ENCODE data around the gene BCKDHA.
"Not testable (repeated sequence)": the region's sequence is repeated elsewhere in the genome, so short reads cannot be mapped to it uniquely, and the experiment has no call there.

The BCKDHA gene

DNA sequence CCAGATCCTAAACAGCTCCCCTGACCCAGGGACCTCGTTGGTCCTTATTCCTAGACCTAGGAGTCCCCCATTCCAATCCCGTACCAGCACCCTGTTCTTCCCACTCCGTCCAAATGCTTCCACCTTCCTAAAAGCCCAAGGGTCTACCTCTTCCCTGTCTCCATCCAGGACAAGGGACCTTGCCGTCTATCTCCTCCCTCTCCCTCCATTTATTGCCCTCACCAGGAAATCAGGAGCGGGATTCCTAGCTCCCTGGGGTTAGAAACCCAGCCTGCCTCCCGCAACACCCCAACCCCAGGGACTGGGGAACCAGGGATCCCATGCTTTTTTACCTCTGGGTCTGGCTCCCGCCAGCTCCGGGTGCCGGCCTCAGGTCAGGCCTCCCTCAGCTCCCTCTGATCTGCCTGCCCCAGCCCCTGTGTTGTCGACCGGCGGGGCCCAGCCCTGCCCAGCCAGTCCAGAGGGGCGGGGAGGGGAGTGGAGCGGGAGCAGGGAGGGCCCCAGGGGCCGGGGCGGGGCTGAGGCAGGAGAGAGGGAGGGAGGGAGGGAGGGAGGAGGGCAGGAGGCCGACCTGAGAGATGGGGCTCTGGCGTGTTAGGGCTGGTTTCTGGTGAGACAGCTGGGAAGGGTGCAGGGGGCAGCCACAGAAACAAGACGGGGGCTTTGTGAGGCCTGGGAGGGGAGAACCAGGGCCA is 29.5 kb downstream of the BCKDHA start, which contains the start of gene B3GNT8:
B3GNT8 (minus strand) TSS at position 423 of the 695 bp plus-strand sequence. CDS start 596 bp downstream, outside the sequence.
- peak; percentile 61 to 66 for DNase-seq

DNA sequence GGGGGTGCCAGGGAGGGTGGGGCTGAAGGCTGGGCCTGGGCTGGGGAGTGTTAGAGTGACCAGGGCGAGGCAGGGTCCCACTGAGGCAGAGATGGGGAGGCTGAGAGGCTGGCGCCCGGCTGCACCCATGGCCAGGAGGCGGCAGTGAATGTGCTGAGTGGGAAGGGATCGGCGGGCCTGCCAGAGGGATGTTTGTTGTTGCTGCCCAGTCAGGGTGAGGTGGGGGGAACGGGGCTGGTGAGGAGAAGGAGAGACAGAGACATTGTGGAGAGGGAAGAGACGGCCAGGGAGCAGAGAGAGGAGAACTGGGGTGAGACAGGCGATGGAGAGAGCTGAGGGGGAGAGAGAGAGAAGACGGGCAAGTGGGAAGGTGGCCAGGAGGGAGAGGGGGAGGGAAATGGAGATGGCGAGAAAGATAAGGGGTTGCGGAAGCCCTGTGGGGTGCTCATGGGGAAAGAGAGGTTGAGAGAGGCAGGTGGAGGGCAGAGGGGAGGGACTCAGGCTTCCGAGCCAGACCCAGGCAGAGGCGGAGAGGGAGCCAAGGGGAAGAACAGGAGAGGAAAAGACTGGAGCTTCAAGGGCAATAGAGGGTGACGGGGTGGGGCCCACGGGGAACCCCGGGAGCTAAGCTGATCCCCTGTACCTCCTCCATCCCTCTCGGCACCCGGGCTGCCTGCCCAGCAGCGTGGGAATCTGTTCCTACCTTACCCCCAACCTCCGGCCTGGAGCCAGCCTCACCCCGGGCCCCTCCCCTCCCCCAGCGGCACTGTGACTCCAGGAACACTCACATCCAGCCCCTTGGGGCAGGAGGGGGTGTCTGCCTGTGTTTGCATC is 30.2 kb downstream of the BCKDHA start:
- peak; percentile 47 to 55 for DNase-seq

DNA sequence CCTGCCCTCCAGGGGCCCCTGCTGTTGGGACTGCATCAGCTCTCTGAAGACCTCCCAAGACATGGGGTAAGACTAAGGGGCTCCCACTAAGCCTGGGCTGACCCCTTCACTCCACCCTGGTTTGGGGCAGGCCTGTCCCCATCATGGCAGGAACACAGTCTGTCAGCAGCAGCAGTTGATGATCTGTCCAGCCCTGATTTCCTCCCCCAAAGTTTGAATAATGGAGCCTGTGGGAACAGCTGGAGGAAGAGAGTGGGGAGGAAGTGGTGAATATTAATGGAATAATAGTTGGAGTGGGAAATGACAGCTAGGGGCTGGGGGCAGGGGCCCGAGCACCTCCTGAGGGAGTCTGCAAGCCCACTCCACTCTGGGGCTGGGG is 30.9 kb downstream of the BCKDHA start:
- DNase-seq = no peak

DNA sequence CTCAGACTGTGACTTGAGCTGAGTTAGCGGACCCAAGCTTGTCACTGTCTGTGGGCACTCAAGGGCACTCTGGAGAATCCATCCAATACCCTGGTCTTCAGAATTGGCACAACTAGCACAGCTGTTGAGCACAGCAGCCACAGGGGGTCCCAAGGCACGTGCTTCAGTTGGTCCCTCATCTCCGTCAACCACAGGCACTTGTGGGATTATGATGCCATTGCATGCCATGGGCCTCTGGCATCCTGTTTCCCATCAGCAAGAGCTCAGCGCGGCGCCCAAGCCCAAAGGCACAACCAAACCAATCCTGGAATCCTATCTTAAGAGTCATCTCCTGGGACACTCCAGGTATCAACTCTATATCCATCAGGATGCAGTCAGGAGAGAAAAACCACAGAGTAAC is 33.3 kb downstream of the BCKDHA start:
- no peak for DNase-seq

DNA sequence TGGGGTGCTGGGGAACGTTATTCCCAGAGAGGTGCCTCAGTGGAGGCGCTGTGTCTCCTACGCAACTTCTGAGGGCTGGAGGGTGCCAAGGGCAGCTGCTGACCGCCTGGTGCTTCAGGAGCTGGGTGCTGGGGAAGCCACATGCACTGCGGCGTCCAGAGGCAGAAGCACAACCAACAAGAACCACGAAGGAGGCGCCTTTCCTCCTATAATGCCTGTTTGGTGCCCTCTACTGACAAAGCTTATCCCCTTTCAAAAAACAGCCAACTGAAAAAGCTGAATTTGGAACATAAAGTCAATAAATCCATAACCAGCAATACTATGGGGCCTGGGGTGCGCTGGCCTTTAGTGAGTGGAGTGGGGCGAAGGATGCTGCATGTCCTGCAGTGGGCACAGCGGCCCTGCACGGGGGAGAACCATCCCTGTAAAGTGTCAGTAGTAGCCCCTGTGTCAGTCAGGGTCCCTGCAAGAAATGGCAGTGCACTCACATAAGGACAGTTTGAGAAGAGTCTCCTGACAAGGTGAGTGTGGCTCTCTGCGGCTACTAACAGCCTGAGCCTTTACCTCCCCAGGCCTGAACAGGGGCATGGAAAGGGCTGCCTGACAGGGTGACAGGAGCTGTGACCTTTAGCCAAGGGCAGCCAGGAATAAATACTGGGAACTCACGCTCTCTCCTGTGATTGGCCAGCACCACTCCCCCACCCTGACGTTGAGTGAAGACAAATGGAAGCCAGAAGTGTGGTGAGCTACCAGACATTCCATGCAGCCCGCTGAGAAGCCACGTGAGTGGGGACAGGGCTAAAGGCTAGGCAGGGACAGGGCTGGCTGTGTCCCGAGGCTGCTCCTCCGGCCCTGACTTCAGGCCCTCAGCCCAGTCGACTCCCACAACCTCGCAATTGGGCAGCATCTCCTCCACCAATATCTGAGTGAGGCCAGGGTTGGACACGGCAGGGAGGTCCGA is 34.1 kb downstream of the BCKDHA start:
- no peak for DNase-seq

DNA sequence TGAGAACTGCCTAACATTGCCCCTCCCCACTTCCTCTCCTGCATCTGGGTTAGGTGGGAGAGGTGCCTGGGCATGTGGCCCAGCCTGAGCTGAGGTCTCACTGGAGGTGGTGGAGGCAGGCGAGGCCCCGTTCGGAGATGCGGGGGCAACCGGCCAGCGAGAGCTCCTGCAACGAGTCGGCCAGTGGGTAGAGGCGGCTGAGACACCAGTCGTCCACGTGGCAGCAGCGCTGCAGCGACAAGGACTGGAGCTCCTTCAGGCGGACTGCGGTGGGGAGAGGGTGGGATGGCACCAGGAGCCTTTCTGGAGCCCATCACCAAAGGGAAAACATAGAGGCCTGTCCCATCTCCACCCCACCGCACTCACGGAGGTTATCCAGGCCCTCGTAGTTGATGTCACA is 35.6 kb downstream of the BCKDHA start:
- DNase-seq = no peak

DNA sequence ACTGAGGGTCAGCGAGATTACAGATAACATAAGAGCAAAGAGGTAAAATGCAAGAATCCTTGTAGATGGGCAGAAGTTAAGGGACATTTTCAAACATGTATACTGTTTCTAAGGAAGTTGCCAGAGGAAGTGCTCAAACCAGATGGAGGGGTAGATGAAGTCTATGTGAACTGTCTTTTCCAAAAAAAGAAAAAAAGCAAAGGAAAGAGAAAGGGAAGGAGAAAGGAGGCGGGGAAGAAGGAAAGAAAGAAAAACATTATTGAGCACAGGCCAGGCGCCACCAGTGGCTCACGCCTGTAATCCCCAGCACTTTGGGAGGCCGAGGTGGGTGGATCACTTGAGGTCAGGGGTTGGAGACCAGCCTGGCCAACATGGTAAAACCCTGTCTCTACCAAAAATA is 36.8 kb downstream of the BCKDHA start:
- DNase-seq = no peak

DNA sequence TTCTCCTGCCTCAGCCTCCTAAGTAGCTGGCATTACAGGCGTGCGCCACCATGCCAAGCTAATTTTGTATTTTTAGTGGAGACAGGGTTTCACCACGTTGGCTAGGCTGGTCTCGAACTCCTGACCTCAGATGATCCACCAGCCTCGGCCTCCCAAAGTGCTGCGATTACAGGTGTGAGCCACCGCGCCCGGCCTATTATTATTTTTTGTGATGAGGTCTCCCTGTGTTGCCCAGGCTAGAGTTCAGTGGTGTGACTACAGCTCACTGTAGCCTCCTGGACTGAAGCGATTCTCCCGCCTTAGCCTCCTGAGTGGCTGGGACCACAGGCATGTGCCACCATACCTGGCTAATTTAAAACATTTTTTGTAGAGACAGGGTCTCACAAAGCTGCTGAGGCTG is 37.8 kb downstream of the BCKDHA start:
- DNase-seq = not testable (repeated sequence)

DNA sequence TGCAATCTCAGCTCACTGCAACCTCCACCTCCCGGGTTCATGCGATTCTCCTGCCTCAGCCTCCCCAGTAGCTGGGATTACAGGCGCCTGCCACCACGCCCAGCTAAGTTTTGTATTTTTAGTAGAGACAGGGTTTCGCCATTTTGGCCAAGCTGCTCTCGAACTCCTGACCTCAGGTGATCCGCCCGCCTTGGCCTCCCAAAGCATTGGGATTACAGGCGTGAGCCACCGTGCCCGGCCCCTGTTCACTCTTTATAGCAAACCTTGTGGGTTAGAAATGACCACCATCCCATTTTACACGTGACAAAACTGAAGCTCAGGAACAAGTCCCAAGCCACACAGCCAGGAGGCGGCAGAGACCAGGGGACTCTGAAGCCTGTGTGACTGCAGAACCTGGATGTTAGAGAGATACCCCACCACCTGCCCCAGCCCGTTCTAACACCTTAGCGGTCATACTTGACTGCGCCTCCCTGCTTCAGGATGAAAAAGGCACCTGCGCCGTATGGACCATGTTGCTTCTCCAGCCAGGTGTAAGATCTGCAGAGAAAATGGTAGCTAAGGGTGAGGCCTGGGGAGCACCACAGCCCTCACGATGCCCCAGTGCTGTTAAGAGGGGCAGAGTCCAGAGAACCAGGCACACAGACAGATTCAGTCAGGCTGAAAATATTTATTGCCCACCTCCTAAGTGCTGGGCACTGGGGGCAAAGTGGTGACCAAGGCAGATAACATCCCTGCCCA is 38.5 kb downstream of the BCKDHA start:
- DNase-seq = no peak

DNA sequence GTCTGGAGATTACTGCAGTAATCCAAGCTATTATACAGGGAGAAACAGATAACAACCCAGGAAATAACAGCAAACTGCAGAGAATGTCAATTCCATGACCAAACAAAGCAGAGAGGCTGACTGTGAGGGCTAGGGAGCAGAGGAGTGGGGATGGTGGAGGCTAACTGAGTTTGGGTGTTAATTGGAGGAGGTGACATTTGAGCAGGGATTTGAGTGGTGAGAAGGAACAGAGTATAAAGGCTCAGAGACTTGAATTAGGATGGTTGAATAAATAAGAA is 39.0 kb downstream of the BCKDHA start:
- DNase-seq = no peak

DNA sequence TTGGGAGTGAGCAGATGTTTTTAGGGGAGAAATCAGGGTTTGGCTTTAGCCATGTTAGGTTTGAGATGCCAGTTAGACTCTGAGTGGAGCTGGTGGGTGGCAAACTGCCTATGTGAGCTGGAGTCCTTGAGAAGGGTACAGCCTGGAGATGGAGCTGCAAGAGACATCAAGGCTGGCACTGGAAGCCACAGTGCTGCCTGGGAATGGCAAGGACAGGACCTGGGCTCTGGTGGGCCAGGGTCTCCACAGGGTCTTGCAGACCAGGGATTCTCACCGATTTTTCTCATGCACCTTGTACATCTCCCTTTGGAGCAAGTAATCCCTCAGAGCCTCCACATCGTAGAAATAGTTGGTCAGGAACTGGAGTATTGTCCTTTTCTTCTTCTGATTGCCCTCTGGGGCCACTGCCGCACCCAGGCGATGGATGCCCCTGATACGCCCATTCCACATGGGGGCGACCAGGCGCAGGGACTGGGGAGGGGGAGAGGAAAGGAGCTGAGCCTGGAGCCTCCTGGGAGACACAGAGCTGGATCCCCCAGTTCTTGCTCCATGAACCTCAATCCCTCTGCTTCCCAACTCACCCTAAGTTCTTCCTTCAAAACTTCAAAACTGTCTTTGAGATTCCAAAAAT is 40.4 kb downstream of the BCKDHA start:
- DNase-seq = no peak

DNA sequence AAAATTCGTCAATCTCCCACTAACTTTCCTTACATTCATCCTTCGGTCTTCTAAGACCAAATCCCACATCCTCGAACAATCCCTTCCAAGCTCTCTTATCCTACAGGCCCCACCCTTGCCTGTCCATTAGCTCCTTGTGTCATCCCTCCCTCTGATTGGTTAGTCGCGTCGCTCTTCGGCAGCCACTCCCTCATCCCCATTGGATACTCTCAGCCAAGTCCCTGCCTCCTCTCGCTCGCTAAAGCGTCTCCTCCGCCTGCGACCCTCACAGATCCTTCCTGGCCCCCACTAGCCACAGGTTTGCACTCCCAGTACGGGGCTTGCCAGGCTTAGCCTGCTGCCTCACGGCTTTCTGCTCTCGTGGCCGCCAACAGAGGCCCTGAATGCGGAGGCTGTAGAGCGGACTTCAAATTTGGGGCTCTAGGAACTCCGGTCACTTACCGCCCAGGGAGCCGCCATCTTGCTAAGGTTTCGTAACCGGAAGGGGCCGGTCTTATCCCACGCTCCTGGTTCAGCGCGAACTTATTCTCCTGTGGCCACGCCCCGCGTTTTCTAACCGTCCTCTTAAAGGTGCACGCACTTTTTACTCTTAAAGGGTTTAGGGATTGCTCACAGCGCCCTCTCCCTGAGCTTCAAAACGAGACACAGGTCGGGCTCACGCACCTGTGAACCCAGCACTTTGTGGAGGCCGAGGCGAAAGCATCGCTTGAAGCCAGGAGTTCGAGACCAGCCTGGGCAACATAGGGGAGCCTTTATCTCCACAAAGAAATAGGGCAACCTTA is 42.0 kb downstream of the BCKDHA start, which contains the start of gene DMAC2:
DMAC2 (minus strand) TSS at position 472 of the 782 bp plus-strand sequence; CDS start at position 459, 13 bp downstream.
- peak; percentile 96 to 97 for DNase-seq

DNA sequence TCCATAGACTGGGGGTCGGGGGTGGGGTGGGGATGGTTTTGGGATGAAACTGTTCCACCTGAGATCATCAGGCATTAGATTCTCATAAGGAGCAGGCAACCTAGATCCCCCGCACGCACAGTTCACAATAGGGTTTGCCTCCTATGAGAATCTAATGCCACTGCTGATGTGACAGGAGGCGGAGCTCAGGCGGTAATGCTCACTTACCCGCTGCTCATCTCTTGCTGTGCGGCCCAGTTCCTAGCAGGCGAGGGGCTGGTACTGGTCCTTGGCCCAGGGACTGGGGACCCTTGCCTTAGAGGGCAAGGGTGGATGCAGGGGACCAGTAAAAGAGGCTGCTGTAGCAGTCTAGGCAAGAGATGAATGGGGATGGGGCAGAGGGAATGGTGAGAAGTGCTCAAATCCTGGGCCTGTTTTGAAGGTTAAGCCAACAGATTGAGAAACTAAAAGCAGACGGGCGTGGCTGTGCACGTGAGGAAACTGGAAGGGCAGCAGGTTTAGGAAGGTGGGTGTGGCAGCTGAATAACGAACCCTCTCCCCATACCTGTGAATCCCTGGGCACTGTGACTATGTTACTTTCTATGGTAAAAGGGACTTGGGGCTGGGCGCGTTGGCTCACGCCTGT is 43.8 kb downstream of the BCKDHA start:
- peak in 1 of 2 experiments; percentile 13 for DNase-seq

DNA sequence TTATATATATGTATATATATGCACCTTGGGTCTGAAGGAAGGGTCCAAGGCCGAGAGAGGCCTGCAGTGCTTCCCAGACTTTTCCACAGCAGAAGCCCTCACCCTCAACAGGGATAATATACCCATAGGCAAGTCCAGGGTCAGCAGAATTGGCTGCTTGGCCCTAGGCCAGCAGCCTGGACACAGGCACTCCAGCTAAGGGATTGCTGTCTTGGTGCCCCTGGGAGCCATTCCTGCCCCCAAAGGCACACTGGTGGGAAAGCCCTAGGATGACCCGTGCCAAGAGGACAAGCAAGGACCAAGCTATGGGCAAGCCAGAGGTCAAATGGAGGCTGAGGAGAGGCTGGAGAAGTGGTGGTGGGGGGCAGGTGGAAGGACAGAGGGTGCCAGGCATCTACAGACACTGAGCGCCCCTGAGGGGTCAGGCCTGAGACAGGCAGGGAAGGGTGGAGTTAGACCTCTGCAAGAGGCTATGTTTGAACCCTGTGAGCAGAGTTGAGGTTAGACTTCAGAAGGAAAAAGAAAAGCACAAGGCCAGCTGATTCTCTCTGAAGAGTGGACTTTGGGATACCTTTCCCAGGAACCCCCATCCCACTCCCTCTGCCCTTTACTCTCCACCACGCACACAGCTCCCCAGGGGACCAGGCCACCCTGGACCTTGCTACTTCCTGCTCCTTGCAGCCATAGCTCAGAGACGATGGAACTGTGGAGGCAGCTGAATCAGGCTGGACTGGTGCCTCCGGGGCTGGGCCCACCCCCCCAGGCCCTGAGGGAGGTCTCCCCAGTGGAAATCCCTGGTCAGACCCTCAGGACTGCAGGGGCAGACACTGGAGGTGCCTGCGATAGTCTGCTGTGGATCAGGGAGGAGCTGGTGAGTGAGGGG is 45.1 kb downstream of the BCKDHA start, which contains the start of gene ERICH4:
ERICH4 (plus strand) TSS at position 684 of the 883 bp plus-strand sequence; CDS start at position 698, 14 bp downstream.
- peak; percentile 11 to 15 for DNase-seq

DNA sequence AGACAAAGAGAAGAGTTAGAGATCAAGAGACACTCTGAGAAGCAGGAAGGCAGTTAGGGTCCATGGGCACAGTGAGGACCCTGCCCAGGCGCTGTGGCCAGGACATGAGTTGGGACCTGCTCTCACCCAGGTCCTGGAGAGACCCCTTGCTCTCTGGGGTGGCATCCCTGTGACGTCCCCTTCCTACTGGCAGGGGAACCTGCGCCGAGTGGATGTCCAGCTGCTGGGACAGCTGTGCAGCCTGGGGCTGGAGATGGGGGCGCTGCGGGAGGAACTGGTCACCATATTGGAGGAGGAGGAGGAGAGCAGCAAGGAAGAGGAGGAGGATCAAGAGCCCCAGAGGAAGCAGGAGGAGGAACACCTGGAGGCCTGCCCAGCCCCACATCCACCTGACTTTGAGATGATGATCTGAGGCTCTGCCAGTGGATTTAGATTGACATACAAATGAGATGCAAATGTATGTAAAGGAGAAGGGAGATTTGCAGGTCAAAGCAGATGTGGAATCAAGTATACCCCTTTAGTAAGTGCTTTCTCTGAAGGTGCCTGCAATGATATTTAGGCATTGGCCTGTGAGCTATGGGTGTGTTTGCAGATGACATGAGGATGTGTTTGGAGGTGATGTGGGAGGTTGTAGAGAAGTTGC is 46.3 kb downstream of the BCKDHA start:
- peak; percentile 10 to 12 for DNase-seq

DNA sequence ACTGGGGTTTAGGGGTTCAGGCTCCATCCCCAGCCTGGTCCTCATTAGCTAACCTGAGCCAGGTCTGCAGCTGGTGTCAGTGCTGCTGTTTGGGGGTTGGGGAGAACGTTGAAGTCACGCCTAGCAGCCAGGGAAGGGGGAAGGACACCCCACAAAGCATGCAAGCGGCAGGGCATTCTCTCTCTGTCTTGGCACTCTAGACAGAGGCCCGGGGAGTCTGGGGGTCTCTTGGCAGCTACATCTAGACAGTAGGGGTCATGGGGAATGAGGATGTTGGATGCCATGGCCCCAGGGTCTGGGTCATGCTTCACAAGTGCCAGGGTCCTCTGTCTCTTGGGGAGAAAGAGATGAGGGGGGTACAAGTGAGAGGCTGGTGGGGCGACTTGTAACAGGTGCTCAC is 48.0 kb downstream of the BCKDHA start:
- peak; percentile 8 to 9 for DNase-seq

DNA sequence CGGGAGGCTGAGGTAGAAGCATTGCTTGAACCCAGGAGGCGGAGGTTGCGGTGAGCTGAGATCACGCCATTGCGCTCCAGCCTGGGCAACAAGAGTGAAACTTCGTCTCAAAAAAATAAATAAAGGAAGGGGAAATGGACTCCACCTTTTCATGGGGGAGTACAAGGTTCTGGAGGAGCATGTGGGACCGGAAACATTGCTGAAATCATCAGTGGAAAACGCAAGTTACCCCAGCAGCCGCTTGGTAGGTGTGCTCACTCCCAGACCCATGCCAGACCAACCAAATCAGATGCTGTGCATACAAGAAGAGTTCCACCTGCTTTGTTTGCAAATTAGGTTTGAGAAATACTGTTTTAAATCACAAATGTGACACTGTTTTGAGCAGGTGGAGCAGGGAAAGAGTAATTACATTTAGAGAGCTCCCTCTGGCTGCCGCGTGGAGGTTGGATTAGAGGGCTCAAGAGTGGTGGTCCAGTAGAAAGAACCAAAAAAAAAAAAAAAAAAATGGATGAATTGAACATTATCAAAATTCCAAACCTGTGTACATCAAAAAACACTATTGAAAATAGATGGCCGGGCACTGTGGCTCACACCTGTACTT is 50.2 kb downstream of the BCKDHA start:
- DNase-seq = peak in 1 of 2 experiments; percentile 13
